Testis (tissue), 2 donors: Measurements from ENCODE around the gene PIGN.

Experiments
- POLR2A ChIP-seq: fragments of 450-650 bp; IDR thresholded peaks from one replicate; pipeline ENCODE4 v1.6.1; 2017; ENCODE audit warnings: antibody characterized with exemption, mild to moderate bottlenecking, moderate library complexity
- TF ChIP-seq, protein P1 (sequence below), 3 experiments: fragments of 450-650 bp in 2 of 3; fragments of 200-600 bp in 1 of 3; sonication (generic) in 1 of 3; IDR thresholded peaks; one replicate each; pipeline ENCODE4 v1.5.1; 2016 to 2019; ENCODE audit warnings: antibody characterized with exemption in 3 of 3, mild to moderate bottlenecking in 2 of 3, moderate library complexity in 1 of 3

DNA sequence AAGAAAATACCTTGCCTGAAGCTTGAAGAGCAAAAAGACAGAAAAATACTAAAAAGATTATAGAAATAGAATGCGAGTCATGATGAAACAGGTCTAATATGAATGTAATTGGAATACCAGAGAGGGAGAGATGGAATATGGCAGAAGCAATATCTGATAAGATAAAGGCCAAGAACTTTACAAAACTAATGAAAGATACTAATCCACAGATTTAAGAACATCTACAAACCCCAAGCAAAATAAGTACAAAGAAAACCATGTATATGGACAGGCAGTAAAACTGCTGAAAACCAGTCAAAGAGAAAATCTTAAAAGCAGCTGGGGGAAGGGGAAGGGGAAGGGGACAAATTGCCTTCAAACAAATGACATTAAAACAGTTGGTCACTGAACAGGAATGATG, 67.0 kb downstream of the PIGN start:
- no peak for TF ChIP-seq POLR2A
- TF ChIP-seq, protein P1, sequence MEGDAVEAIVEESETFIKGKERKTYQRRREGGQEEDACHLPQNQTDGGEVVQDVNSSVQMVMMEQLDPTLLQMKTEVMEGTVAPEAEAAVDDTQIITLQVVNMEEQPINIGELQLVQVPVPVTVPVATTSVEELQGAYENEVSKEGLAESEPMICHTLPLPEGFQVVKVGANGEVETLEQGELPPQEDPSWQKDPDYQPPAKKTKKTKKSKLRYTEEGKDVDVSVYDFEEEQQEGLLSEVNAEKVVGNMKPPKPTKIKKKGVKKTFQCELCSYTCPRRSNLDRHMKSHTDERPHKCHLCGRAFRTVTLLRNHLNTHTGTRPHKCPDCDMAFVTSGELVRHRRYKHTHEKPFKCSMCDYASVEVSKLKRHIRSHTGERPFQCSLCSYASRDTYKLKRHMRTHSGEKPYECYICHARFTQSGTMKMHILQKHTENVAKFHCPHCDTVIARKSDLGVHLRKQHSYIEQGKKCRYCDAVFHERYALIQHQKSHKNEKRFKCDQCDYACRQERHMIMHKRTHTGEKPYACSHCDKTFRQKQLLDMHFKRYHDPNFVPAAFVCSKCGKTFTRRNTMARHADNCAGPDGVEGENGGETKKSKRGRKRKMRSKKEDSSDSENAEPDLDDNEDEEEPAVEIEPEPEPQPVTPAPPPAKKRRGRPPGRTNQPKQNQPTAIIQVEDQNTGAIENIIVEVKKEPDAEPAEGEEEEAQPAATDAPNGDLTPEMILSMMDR (IDR thresholded peaks at IDR 0.05) = no peak
